Hypothalamus (tissue), 51 donors: Measurements from ENCODE around the gene CDK11A.
A peak's percentile ranks its signal among the peaks of the same experiment; 100 is the strongest.
"Not testable (repeated sequence)": the region's sequence is repeated elsewhere in the genome, so short reads cannot be mapped to it uniquely, and the experiment has no call there.

ENCODE experiments used
- DNase-seq, 51 donors: peaks; one replicate each; lab custom pipeline; 2025; lab: John Stamatoyannopoulos, UW

The CDK11A gene

GRCh38 chr1:1664941-1665814 is 59.0 kb downstream of the CDK11A start:
- no peak for DNase-seq

- not testable (repeated sequence) for DNase-seq
Measured at GRCh38 chr1:1664318-1664717, 59.8 kb downstream of the CDK11A start.

- DNase-seq = not testable (repeated sequence)
Measured at GRCh38 chr1:1662830-1663560, 61.2 kb downstream of the CDK11A start.

GRCh38 chr1:1662392-1662791 is 61.8 kb downstream of the CDK11A start:
- DNase-seq = not testable (repeated sequence)

- peak; percentile 55 to 95 (median 86) for DNase-seq
Measured at GRCh38 chr1:1658583-1659549, 65.3 kb downstream of the CDK11A start, which contains the start of gene CDK11B. Gene CDK11B (minus strand): TSS chr1:1659004. CDS start chr1:1657485, 1,519 bp downstream.
